ENCODE measurements around the gene KRTAP3-1. TPM values are rescaled to one million over a fixed set of nuclear protein-coding genes. Genes with fewer than 3 reads are reported as not detected.
"Not testable (repeated sequence)": the region's sequence is repeated elsewhere in the genome, so short reads cannot be mapped to it uniquely, and the experiment has no call there.

Gene KRTAP3-1
- total RNA-seq, 1 donor from 2014 or later: not detected

GRCh38 chr17:41009936-41010335, 1.0 kb upstream of the KRTAP3-1 start:
- peaks cover 10% of the 10 kb centered on the region for H3K27me3 Mint-ChIP-seq (ENCODE audit: insufficient read depth)
- no peak overlapping the region for H3K27ac Mint-ChIP-seq
- no peaks in the 10 kb centered on the region for H3K4me1 Mint-ChIP-seq (ENCODE audit: low read depth)
- H3K9me3 Mint-ChIP-seq: no peaks in the 10 kb centered on the region
- no peaks in the 10 kb centered on the region for H3K36me3 Mint-ChIP-seq (ENCODE audit: low read depth)
- H3K4me3 Mint-ChIP-seq: no peak overlapping the region
- no peak for DNase-seq (ENCODE audit: low spot score)
- intact Hi-C loops (cut with micrococcal nuclease): no loop called here

GRCh38 chr17:41009301-41009760, 403 bp upstream of the KRTAP3-1 start:
- DNase-seq (ENCODE audit: low spot score): no peak
- H3K36me3 Mint-ChIP-seq (ENCODE audit: low read depth): no peaks in the 10 kb centered on the region
- H3K27ac Mint-ChIP-seq: no peak overlapping the region
- H3K4me1 Mint-ChIP-seq (ENCODE audit: low read depth): no peaks in the 10 kb centered on the region
- no peak overlapping the region for H3K4me3 Mint-ChIP-seq
- intact Hi-C loops (cut with micrococcal nuclease): no loop called here
- no peaks in the 10 kb centered on the region for H3K9me3 Mint-ChIP-seq
- H3K27me3 Mint-ChIP-seq (ENCODE audit: insufficient read depth): peaks cover 10% of the 10 kb centered on the region

DNA sequence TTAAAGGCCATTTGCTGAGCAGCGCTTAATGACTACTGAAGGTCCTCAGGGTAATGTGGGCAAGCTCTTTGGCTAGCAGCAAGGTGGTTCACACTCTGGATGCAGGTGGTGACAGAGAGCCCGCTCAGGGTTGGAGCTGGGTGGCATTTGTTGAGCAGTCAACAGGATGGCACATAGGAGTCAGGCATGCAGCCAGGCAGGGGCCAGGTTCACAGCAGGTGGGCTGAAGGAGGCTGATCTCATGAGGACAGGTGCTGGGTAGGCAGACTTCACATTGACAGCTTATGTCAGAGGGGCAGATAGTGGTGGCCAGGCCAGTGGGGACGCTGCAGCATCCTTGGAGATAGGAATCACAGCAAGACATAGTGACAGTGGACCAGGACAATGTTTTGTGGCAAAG, 4.5 kb downstream of the KRTAP3-1 start:
- DNase-seq (ENCODE audit: low spot score): no peak
- intact Hi-C loops (cut with micrococcal nuclease): no loop called here
- H3K36me3 Mint-ChIP-seq (ENCODE audit: low read depth): no peaks in the 10 kb centered on the region
- no peaks in the 10 kb centered on the region for H3K9me3 Mint-ChIP-seq
- H3K27me3 Mint-ChIP-seq (ENCODE audit: insufficient read depth): peaks cover 11% of the 10 kb centered on the region
- no peak overlapping the region for H3K4me3 Mint-ChIP-seq
- H3K4me1 Mint-ChIP-seq (ENCODE audit: low read depth): no peaks in the 10 kb centered on the region
- H3K27ac Mint-ChIP-seq: no peak overlapping the region

DNA sequence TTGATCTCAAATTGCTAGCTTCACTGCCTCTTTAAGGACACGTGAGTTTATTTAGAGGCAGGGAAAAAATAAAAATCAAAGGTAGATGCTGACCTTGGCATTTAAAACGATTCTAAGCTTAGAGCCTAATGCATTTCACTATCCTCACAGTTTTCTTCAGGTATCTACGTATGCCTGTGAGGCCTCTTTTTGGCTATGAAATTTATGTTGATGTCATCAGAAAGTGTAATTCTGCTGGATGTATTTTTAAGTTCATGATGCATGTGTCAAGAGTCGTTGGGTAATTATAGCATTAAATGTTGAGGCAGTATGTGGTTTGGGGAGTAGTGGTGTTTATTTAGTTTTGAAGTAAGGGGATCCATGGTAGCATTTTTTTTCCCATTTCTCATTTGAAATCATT, 5.0 kb downstream of the KRTAP3-1 start:
- no peak overlapping the region for H3K27ac Mint-ChIP-seq
- no peak overlapping the region for H3K4me3 Mint-ChIP-seq
- intact Hi-C loops (cut with micrococcal nuclease): no loop called here
- H3K4me1 Mint-ChIP-seq (ENCODE audit: low read depth): no peaks in the 10 kb centered on the region
- H3K9me3 Mint-ChIP-seq: no peaks in the 10 kb centered on the region
- DNase-seq (ENCODE audit: low spot score): no peak
- peaks cover 12% of the 10 kb centered on the region for H3K27me3 Mint-ChIP-seq (ENCODE audit: insufficient read depth)
- H3K36me3 Mint-ChIP-seq (ENCODE audit: low read depth): no peaks in the 10 kb centered on the region

- no peak overlapping the region for H3K27ac Mint-ChIP-seq
- H3K27me3 Mint-ChIP-seq (ENCODE audit: insufficient read depth): peaks cover 11% of the 10 kb centered on the region
- no peaks in the 10 kb centered on the region for H3K9me3 Mint-ChIP-seq
- H3K36me3 Mint-ChIP-seq (ENCODE audit: low read depth): no peaks in the 10 kb centered on the region
- H3K4me1 Mint-ChIP-seq (ENCODE audit: low read depth): no peaks in the 10 kb centered on the region
- H3K4me3 Mint-ChIP-seq: no peak overlapping the region
- DNase-seq (ENCODE audit: low spot score): no peak
- intact Hi-C loops (cut with micrococcal nuclease): no loop called here
Observed at GRCh38 chr17:41002814-41003213, 6.1 kb downstream of the KRTAP3-1 start.

- Mint-ChIP-seq H3K27me3 (ENCODE audit: insufficient read depth) (peaks cover 14% of the 10 kb centered on the region), H3K27ac (no peak overlapping the region), H3K36me3 (ENCODE audit: low read depth) (no peaks in the 10 kb centered on the region), H3K9me3 (no peaks in the 10 kb centered on the region), H3K4me3 (no peak overlapping the region), H3K4me1 (ENCODE audit: low read depth) (no peaks in the 10 kb centered on the region)
- no peak for DNase-seq (ENCODE audit: low spot score)
- intact Hi-C loops (cut with micrococcal nuclease): no loop called here
Observed at GRCh38 chr17:41001795-41002194, 7.1 kb downstream of the KRTAP3-1 start.

DNA sequence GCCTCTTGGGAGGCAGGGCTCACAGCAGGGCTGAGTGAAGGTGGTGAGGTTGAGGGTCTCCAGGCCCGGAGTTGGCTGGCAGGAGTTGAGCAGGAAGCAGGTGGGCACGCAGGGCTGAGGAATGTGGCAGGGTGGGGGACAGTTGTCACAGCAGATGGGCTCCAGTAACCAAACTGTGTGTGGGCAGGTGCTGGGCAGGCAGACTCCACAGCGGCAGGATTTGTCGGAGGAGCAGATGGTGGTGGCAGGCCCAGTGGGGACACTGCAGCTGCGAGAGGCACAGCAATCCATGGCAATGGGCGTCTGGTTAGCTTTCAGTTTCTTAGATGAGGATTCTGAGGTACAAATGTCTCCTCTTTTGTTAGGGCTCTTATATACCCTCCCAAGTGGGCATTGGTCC, 9.4 kb downstream of the KRTAP3-1 start, which contains the start of gene KRTAP3-2:
TSS of gene KRTAP3-2 (minus strand) at position 344 of the 400 bp plus-strand sequence. CDS start at position 291, 53 bp downstream.
- H3K9me3 Mint-ChIP-seq; H3K4me3 Mint-ChIP-seq; intact Hi-C loops (cut with micrococcal nuclease): not testable (repeated sequence)

GRCh38 chr17:40997361-40997760, 11.6 kb downstream of the KRTAP3-1 start:
- no peaks in the 10 kb centered on the region for H3K36me3 Mint-ChIP-seq (ENCODE audit: low read depth)
- H3K4me1 Mint-ChIP-seq (ENCODE audit: low read depth): no peaks in the 10 kb centered on the region
- H3K27me3 Mint-ChIP-seq (ENCODE audit: insufficient read depth): peaks cover 26% of the 10 kb centered on the region
- no peak for DNase-seq (ENCODE audit: low spot score)
- no peak overlapping the region for H3K4me3 Mint-ChIP-seq
- no peaks in the 10 kb centered on the region for H3K9me3 Mint-ChIP-seq
- intact Hi-C loops (cut with micrococcal nuclease): no loop called here
- no peak overlapping the region for H3K27ac Mint-ChIP-seq

More for the DNA sequence above, 9.4 kb downstream of the KRTAP3-1 start, which contains the start of gene KRTAP3-2:
- not testable (repeated sequence) for H3K4me1 Mint-ChIP-seq (ENCODE audit: low read depth); H3K36me3 Mint-ChIP-seq (ENCODE audit: low read depth); DNase-seq (ENCODE audit: low spot score); H3K27ac Mint-ChIP-seq
- peaks cover 20% of the 10 kb centered on the region for H3K27me3 Mint-ChIP-seq (ENCODE audit: insufficient read depth)

- no peaks in the 10 kb centered on the region for H3K4me1 Mint-ChIP-seq (ENCODE audit: low read depth)
- no peak for DNase-seq (ENCODE audit: low spot score)
- peaks cover 28% of the 10 kb centered on the region for H3K27me3 Mint-ChIP-seq (ENCODE audit: insufficient read depth)
- H3K9me3 Mint-ChIP-seq: no peaks in the 10 kb centered on the region
- H3K36me3 Mint-ChIP-seq (ENCODE audit: low read depth): no peaks in the 10 kb centered on the region
- no peak overlapping the region for H3K27ac Mint-ChIP-seq
- intact Hi-C loops (cut with micrococcal nuclease): no loop called here
- no peak overlapping the region for H3K4me3 Mint-ChIP-seq
Observed at GRCh38 chr17:40996829-40997228, 12.1 kb downstream of the KRTAP3-1 start.

DNA sequence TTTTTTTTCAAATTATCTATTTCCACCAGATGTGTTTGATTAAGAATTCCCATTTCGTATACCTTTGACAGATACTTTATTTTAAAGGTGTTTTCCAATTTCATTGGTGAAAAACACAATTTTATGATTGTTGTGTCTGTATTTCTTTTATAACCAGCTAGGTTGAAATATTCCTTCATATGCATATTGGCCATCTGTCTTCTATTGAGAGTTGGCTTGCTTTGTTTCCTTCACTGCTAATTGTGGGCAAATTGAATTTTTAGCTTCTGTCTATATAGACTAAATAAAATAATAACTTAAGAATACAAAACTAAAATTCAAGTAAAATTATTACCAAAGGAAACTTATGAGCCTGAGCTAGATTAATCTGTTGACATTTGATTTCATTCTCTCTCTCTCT, 13.8 kb downstream of the KRTAP3-1 start:
- DNase-seq (ENCODE audit: low spot score): no peak
- Mint-ChIP-seq H3K27ac (no peak overlapping the region), H3K9me3 (no peaks in the 10 kb centered on the region), H3K4me1 (ENCODE audit: low read depth) (no peaks in the 10 kb centered on the region), H3K27me3 (ENCODE audit: insufficient read depth) (peaks cover 28% of the 10 kb centered on the region), H3K36me3 (ENCODE audit: low read depth) (no peaks in the 10 kb centered on the region), H3K4me3 (no peak overlapping the region)
- intact Hi-C loops (cut with micrococcal nuclease): no loop called here

GRCh38 chr17:40993839-40994238, 15.1 kb downstream of the KRTAP3-1 start, which contains the start of gene KRTAP3-3:
TSS of gene KRTAP3-3 (minus strand) at chr17:40994164. CDS start at chr17:40994097, 67 bp downstream.
- no peak for DNase-seq (ENCODE audit: low spot score)

GRCh38 chr17:40993084-40993483, 15.8 kb downstream of the KRTAP3-1 start:
- DNase-seq (ENCODE audit: low spot score): no peak
- H3K27me3 Mint-ChIP-seq (ENCODE audit: insufficient read depth): peaks cover 32% of the 10 kb centered on the region
- intact Hi-C loops (cut with micrococcal nuclease): no loop called here
- no peaks in the 10 kb centered on the region for H3K36me3 Mint-ChIP-seq (ENCODE audit: low read depth)
- no peak overlapping the region for H3K4me3 Mint-ChIP-seq
- H3K4me1 Mint-ChIP-seq (ENCODE audit: low read depth): no peaks in the 10 kb centered on the region
- no peak overlapping the region for H3K27ac Mint-ChIP-seq
- H3K9me3 Mint-ChIP-seq: no peaks in the 10 kb centered on the region

More at GRCh38 chr17:40993839-40994238, 15.1 kb downstream of the KRTAP3-1 start, which contains the start of gene KRTAP3-3:
- Mint-ChIP-seq H3K4me3 (no peak within 1 kb of the TSS), H3K9me3 (no peaks in the 10 kb centered on the region), H3K27ac (no peak within 1 kb of the TSS), H3K36me3 (ENCODE audit: low read depth) (no peaks in the 10 kb centered on the region), H3K27me3 (ENCODE audit: insufficient read depth) (peaks cover 32% of the 10 kb centered on the region), H3K4me1 (ENCODE audit: low read depth) (no peaks in the 10 kb centered on the region)
- intact Hi-C loops (cut with micrococcal nuclease): no loop called here

GRCh38 chr17:40992666-40993065, 16.3 kb downstream of the KRTAP3-1 start:
- H3K27ac Mint-ChIP-seq: no peak overlapping the region
- no peak for DNase-seq (ENCODE audit: low spot score)
- H3K36me3 Mint-ChIP-seq (ENCODE audit: low read depth): no peaks in the 10 kb centered on the region
- peaks cover 33% of the 10 kb centered on the region for H3K27me3 Mint-ChIP-seq (ENCODE audit: insufficient read depth)
- intact Hi-C loops (cut with micrococcal nuclease): no loop called here
- H3K9me3 Mint-ChIP-seq: no peaks in the 10 kb centered on the region
- H3K4me3 Mint-ChIP-seq: no peak overlapping the region
- no peaks in the 10 kb centered on the region for H3K4me1 Mint-ChIP-seq (ENCODE audit: low read depth)

- Mint-ChIP-seq H3K9me3 (no peaks in the 10 kb centered on the region), H3K4me3 (no peak overlapping the region), H3K36me3 (ENCODE audit: low read depth) (no peaks in the 10 kb centered on the region), H3K27me3 (ENCODE audit: insufficient read depth) (peaks cover 14% of the 10 kb centered on the region), H3K4me1 (ENCODE audit: low read depth) (no peaks in the 10 kb centered on the region), H3K27ac (no peak overlapping the region)
- DNase-seq (ENCODE audit: low spot score): no peak
- intact Hi-C loops (cut with micrococcal nuclease): no loop called here
Observed at GRCh38 chr17:40986920-40987319, 22.0 kb downstream of the KRTAP3-1 start.
